Measurements from ENCODE around the gene IRF2BP2.

The IRF2BP2 gene

GRCh38 chr1:234584420-234584805, 25.6 kb downstream of the IRF2BP2 start:
- no peak for DNase-seq (ENCODE audit: low read depth, low spot score)

GRCh38 chr1:234583755-234584419, 26.1 kb downstream of the IRF2BP2 start:
- DNase-seq (ENCODE audit: low read depth, low spot score): no peak

GRCh38 chr1:234582681-234583301, 27.2 kb downstream of the IRF2BP2 start:
- DNase-seq (ENCODE audit: low read depth, low spot score): no peak

- no peak for DNase-seq (ENCODE audit: low read depth, low spot score)
These were observed 27.8 kb downstream of the IRF2BP2 start for GRCh38 chr1:234582186-234582585.

- DNase-seq (ENCODE audit: low read depth, low spot score): no peak
These were observed 28.8 kb downstream of the IRF2BP2 start for GRCh38 chr1:234581063-234581714.

GRCh38 chr1:234579967-234580366, 30.0 kb downstream of the IRF2BP2 start:
- no peak for DNase-seq (ENCODE audit: low read depth, low spot score)

- DNase-seq (ENCODE audit: low read depth, low spot score): no peak
These were observed 31.2 kb downstream of the IRF2BP2 start for GRCh38 chr1:234578735-234579134.

GRCh38 chr1:234578087-234578486, 31.9 kb downstream of the IRF2BP2 start:
- no peak for DNase-seq (ENCODE audit: low read depth, low spot score)

- DNase-seq (ENCODE audit: low read depth, low spot score): no peak
These were observed 36.2 kb downstream of the IRF2BP2 start for GRCh38 chr1:234573711-234574299.

- DNase-seq (ENCODE audit: low read depth, low spot score): no peak
These were observed 37.0 kb downstream of the IRF2BP2 start for GRCh38 chr1:234572966-234573365.

- DNase-seq (ENCODE audit: low read depth, low spot score): no peak
These were observed 38.3 kb downstream of the IRF2BP2 start for GRCh38 chr1:234571702-234572101.

- no peak for DNase-seq (ENCODE audit: low read depth, low spot score)
These were observed 39.5 kb downstream of the IRF2BP2 start for GRCh38 chr1:234570329-234571120.

GRCh38 chr1:234568345-234568744, 41.6 kb downstream of the IRF2BP2 start:
- DNase-seq (ENCODE audit: low read depth, low spot score): no peak

GRCh38 chr1:234565132-234565531, 44.8 kb downstream of the IRF2BP2 start:
- DNase-seq (ENCODE audit: low read depth, low spot score): no peak

GRCh38 chr1:234564035-234565029, 45.6 kb downstream of the IRF2BP2 start:
- no peak for DNase-seq (ENCODE audit: low read depth, low spot score)

GRCh38 chr1:234562334-234562733, 47.6 kb downstream of the IRF2BP2 start:
- no peak for DNase-seq (ENCODE audit: low read depth, low spot score)

- DNase-seq (ENCODE audit: low read depth, low spot score): no peak
These were observed 48.7 kb downstream of the IRF2BP2 start for GRCh38 chr1:234561319-234561718.

- no peak for DNase-seq (ENCODE audit: low read depth, low spot score)
These were observed 49.9 kb downstream of the IRF2BP2 start for GRCh38 chr1:234559902-234560676.

- no peak for DNase-seq (ENCODE audit: low read depth, low spot score)
These were observed 50.7 kb downstream of the IRF2BP2 start for GRCh38 chr1:234559152-234559901.

All from brain pericyte (primary cell).